Dermis microvascular lymphatic vessel endothelial cell (primary cell): ENCODE data around the gene MED15. TPM values are rescaled to one million over a fixed set of nuclear protein-coding genes. Genes with fewer than 3 reads are reported as not detected.
A peak's percentile ranks its signal among the peaks of the same experiment; 100 is the strongest.
"Not testable (repeated sequence)": the region's sequence is repeated elsewhere in the genome, so short reads cannot be mapped to it uniquely, and the experiment has no call there.

ENCODE experiments used
- DNase-seq, 2 donors: peaks; one replicate each; pipeline versions ENCODE4 v3.0.0 to v3.0.0-alpha.2; 2010; ENCODE audit warnings: low read depth in 2 of 2
- total RNA-seq: library from RNA; depleted of rRNA; stranded (reverse); fragments of >200 nt; gene quantifications from 2 replicates; pipeline ENCODE4 v1.2.1, GENCODE V29; 2014

Gene MED15, protein sequence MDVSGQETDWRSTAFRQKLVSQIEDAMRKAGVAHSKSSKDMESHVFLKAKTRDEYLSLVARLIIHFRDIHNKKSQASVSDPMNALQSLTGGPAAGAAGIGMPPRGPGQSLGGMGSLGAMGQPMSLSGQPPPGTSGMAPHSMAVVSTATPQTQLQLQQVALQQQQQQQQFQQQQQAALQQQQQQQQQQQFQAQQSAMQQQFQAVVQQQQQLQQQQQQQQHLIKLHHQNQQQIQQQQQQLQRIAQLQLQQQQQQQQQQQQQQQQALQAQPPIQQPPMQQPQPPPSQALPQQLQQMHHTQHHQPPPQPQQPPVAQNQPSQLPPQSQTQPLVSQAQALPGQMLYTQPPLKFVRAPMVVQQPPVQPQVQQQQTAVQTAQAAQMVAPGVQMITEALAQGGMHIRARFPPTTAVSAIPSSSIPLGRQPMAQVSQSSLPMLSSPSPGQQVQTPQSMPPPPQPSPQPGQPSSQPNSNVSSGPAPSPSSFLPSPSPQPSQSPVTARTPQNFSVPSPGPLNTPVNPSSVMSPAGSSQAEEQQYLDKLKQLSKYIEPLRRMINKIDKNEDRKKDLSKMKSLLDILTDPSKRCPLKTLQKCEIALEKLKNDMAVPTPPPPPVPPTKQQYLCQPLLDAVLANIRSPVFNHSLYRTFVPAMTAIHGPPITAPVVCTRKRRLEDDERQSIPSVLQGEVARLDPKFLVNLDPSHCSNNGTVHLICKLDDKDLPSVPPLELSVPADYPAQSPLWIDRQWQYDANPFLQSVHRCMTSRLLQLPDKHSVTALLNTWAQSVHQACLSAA
- 21.3 and 29.5 TPM in 2 replicates for total RNA-seq

- peak; percentile 78 to 91 for DNase-seq
Measured at GRCh38 chr22:20507253-20508066, at the start of gene MED15. TSS of gene MED15 (plus strand) at chr22:20507610. CDS start at chr22:20507679, 69 bp downstream.

GRCh38 chr22:20458530-20459151 lies 48.8 kb upstream of the MED15 start:
- no peak for DNase-seq

DNA sequence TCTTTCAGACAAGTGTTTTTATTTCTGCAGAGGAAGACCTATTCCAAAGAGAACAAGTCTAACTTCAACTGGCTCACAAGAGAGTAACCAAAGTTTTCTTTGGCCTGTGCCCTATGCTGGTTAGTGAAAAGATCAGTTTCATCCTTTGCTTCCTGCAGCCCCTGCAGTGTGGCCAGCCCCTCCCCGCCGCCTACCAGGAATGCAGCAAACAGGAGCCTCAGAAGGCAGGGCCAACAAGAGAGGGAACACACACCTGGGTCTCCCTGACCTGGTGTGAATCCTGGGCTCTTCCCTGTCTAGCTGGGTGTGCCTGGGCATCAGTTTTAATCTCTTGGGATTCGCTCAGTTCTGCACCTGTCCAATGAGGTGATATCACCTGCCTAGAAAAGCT lies 48.3 kb upstream of the MED15 start:
- no peak for DNase-seq

DNA sequence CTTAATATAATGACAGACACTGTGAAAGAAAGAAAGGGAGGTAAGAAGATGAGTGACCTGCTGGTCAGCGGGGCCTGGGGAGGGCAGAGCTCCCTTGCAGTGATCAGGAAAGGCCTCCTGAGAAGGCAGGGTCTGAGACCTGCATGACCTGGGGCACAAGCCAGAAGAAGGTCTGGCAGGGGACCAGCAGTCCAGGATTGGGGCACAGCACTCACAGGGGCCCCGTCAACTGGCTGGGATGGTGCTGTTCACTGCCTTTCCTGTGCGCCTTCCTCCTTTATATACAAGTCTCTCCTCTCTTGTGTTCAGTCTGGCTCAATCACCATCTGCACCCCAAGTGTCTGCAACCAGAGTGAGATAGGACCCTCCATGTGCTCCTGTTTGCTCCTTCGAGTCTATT lies 47.5 kb upstream of the MED15 start:
- DNase-seq, result no peak

DNA sequence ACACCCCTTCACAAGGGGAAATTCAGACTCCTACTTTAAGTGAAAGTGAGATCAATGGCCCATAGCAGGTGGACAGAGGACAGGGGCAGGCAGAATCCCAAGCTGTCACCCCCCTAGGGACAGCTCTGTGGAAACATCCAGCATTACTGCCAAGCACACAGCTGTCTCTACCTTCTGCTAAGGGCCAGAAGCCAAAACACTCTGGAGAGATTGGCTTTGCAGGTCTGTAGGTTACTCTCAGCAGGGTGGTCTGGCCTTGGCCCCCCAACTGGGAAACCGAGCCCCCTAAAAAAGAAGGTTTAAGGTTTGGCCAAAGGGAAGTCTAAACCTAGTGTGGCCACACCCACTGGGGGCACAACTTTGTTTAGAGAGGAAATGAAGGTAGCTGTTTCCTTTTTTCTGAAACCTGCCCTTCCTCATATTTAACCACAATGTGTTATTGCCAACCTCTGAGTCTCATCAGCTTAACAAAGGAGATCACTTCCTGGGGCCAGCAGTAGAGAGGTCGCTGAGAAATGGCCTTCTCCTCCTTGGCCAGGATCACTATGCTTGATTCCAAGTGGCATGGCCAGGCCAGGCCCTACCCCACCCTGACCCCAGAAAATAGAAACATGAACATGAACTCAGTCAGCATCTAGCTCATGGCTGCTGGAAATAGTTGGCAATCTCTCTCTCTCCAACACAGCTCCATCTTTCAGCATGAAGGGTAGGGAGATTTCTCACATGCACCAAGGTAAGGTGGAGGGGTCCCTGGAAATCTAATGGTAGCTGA lies 43.9 kb upstream of the MED15 start:
- peak in 1 of 2 donors; percentile 10 for DNase-seq

- no peak for DNase-seq
Measured at GRCh38 chr22:20464096-20464614, 43.3 kb upstream of the MED15 start.

- DNase-seq, result no peak
Measured at GRCh38 chr22:20464912-20465758, 42.3 kb upstream of the MED15 start.

DNA sequence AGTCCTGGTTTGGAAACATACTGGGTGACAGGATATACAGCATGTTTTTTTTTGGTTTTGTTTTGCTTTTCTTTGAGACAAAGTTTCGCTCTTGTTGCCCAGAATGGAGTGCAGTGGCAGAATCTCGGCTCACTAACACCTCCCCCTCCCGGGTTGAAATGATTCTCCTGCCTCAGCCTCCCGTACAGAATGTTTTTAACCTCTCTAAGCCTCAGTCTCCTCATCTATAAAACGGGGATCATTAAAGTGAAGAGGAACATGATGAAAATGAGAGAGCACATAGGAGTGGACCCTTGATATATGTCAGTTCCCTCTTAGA lies 41.7 kb upstream of the MED15 start:
- no peak for DNase-seq

DNA sequence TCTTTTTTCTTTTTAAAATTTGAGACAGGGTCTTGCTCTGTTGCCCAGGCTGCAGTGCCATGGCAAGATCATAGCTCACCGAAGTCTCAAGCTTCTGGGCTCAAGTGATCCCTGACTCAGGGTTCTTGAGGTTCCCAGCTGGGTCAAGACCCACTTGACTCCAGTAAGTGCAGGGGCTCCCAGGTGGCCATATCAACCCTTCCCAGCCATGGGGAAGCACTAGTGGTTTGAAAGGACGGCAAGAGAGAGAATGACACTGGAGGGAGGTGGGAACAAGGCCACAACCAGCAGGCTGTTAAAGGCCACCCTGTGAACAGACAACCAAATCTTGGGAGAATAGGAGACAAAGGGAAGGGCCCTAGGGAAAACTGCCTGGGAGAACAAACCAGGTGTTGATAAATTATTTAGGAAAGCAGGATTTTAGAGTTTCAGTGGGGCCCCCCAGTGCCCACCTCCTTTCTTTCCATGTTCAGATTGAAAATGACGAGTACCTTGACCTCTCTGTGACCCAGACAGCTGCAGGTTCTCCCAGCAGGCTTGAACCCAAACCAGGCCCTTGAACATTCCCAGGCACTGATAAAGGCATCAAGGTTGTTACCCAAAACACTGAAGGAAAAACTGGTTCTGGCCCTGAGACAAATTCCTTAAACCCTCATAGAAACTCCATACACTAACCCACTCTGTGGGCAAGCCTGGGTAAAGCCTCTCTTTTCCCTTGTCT lies 40.6 kb upstream of the MED15 start:
- DNase-seq, result no peak

GRCh38 chr22:20469110-20469868 lies 38.1 kb upstream of the MED15 start:
- no peak for DNase-seq

DNA sequence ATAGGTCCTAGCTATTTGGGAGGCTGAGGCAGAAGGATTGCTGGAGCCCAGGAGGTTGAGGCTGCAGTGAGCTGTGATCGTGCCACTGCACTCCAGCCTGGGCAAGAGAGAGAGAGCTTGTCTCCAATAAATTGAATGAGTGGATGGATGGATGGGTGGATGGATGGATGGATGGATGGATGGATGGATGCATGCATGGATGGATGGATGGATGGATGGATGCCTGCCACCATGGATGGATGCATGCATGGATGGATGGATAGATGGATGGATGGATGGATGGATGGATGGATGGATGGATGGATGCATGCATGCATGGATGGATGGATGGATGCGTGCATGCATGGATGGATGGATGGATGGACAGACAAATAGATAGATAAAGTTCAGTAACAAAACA lies 36.9 kb upstream of the MED15 start:
- not testable (repeated sequence) for DNase-seq

GRCh38 chr22:20471126-20471833 lies 36.1 kb upstream of the MED15 start:
- DNase-seq, result no peak

- DNase-seq, result no peak
Measured at GRCh38 chr22:20472629-20473442, 34.6 kb upstream of the MED15 start.

- DNase-seq, result no peak
Measured at GRCh38 chr22:20475115-20475436, 32.3 kb upstream of the MED15 start.

DNA sequence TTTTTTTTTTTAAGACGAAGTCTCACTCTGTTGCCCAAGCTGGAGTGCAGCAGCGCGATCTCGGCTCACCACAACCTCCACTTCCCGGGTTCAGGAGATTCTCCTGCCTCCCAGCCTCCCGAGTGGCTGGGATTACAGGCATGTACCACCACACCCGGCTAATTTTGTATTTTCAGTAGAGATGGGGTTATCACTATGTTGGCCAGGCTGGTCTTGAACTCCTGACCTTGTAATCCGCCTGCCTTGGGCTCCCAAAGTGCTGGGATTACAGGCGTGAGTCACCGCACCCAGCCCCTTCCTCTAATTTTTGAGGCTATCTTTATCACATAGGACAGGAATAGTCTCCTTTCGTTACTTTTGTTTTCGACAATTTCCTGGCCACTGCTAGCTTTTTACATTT lies 31.8 kb upstream of the MED15 start:
- not testable (repeated sequence) for DNase-seq

DNA sequence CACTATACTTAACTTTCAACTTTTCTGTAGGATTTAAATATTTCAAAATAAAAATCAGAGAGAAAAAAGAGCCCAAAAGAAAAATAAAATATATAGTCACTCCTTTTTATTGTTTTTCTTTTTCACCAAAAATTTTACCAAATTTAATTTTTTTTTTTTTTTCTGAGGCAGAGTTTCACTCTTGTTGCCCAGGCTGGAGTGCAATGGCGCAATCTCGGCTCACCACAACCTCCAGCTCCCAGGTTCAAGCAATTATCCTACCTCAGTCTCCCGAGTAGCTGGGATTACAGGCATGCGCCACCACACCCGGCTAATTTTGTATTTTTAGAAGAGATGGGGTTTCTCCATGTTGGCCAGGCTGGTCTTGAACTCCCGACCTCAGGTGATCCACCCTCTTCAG lies 29.4 kb upstream of the MED15 start:
- DNase-seq, result not testable (repeated sequence)
